Right atrium auricular region (tissue), 2 donors: Measurements from ENCODE around the gene SLC18A2. TPM values are rescaled to one million over a fixed set of nuclear protein-coding genes. Genes with fewer than 3 reads are reported as not detected.
A peak's percentile ranks its signal among the peaks of the same experiment; 100 is the strongest.

Experiments
- DNase-seq: peaks from one replicate; pipeline ENCODE4 v3.0.0-alpha.2; 2019; ENCODE audit warnings: low spot score
- H3K27ac ChIP-seq, 2 donors: fragments of 200-600 bp; sonication (generic); 1 replicate in 1 of 2; 2 replicates in 1 of 2; pipeline ENCODE4 v1.5.1; 2016 to 2019
- H3K27me3 ChIP-seq, 2 donors: fragments of 200-600 bp; sonication (generic); one replicate each; pipeline versions ENCODE4 v1.5.1 to v1.6.0; 2017 to 2019
- H3K36me3 ChIP-seq: fragments of 200-600 bp; sonication (generic); one replicate; pipeline ENCODE4 v1.5.1; 2016
- H3K4me1 ChIP-seq, 2 donors: fragments of 200-600 bp; sonication (generic); one replicate each; pipeline versions ENCODE4 v1.5.1 to v1.6.0; 2017 to 2019
- H3K4me3 ChIP-seq, 2 donors: fragments of 200-600 bp; sonication (generic); 1 replicate in 1 of 2; 2 replicates in 1 of 2; pipeline ENCODE4 v1.5.1; 2017 to 2019; ENCODE audit warnings: mild to moderate bottlenecking in 1 of 2, moderate library complexity in 1 of 2
- H3K9me3 ChIP-seq, 2 donors: fragments of 200-600 bp; sonication (generic); one replicate each; pipeline ENCODE4 v1.5.1; 2019
- total RNA-seq, 2 donors: library from RNA; depleted of rRNA; stranded (reverse); fragments of >200 nt; gene quantifications; one replicate each; pipeline ENCODE4 v1.1.0, GENCODE V29; 2016
- TF ChIP-seq, protein P1 (sequence below), 2 donors: fragments of 200-600 bp; sonication (generic); IDR thresholded peaks; one replicate each; pipeline ENCODE4 v1.5.1; 2019; ENCODE audit warnings: antibody characterized with exemption in 2 of 2

SLC18A2 gene
- total RNA-seq, 2 donors from 2014 or later = 0.22 TPM; not detected in 1

DNA sequence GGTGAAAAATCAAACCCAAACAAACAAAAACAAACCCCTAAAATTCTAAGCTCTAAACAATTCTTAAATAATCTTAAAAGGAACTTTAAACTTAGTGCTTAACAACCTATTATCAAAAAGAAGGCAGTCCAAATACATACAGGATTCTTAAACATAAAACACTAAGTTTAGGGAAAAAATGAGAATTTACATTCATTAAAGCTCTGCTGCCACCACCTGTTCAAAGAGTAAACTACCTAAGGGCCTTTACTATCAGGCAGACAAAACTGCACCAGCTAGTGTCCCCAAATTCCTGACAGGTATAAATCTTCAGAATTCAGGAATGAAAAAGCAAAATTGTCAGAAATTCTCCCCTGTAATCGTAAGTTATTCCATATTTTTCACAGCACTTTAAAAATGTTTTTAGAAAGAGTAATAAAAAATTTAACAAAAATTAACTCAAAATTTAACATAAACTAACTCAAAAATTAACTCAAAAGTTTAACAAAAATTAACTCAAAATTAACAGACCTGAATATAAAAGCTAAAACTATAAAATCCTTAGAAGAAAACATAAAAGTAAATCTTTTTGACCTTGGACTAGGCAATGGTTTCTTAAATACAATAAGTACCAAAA lies 79.2 kb downstream of the SLC18A2 start:
- H3K27me3 ChIP-seq = no peaks in the 10 kb centered on the region
- DNase-seq = no peak
- TF ChIP-seq, protein P1, sequence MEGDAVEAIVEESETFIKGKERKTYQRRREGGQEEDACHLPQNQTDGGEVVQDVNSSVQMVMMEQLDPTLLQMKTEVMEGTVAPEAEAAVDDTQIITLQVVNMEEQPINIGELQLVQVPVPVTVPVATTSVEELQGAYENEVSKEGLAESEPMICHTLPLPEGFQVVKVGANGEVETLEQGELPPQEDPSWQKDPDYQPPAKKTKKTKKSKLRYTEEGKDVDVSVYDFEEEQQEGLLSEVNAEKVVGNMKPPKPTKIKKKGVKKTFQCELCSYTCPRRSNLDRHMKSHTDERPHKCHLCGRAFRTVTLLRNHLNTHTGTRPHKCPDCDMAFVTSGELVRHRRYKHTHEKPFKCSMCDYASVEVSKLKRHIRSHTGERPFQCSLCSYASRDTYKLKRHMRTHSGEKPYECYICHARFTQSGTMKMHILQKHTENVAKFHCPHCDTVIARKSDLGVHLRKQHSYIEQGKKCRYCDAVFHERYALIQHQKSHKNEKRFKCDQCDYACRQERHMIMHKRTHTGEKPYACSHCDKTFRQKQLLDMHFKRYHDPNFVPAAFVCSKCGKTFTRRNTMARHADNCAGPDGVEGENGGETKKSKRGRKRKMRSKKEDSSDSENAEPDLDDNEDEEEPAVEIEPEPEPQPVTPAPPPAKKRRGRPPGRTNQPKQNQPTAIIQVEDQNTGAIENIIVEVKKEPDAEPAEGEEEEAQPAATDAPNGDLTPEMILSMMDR (IDR thresholded peaks at IDR 0.05) = peak; percentile 24 to 57
- no peak overlapping the region for H3K4me3 ChIP-seq
- no peaks in the 10 kb centered on the region for H3K4me1 ChIP-seq
- H3K9me3 ChIP-seq = no peaks in the 10 kb centered on the region
- H3K36me3 ChIP-seq = no peaks in the 10 kb centered on the region
- H3K27ac ChIP-seq = no peak overlapping the region

DNA sequence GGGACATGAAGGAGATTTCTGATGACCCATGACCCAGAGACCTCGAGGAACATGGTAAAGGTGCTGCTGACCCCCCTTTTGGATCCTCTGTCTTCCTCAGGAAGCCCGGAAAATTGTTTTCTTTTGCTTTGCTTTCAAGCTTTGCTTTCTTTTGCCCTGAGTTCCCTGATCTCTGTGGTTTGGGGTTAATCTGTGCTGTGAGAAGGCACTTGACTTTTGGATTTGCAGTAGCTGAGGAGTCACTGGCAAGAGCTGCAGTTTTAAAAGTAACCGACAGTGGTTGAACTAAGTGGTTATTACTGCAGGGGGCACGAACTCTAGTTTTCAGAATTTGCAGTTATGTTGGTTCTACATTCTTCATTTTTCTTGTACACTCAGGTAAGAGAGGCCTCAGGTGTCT lies 81.3 kb downstream of the SLC18A2 start:
- Histone ChIP-seq H3K36me3 (no peaks in the 10 kb centered on the region), H3K4me3 (no peak overlapping the region), H3K27me3 (no peaks in the 10 kb centered on the region), H3K9me3 (no peaks in the 10 kb centered on the region), H3K4me1 (no peaks in the 10 kb centered on the region), H3K27ac (no peak overlapping the region)
- DNase-seq = no peak
- TF ChIP-seq, protein P1 (IDR thresholded peaks at IDR 0.05) = no peak

DNA sequence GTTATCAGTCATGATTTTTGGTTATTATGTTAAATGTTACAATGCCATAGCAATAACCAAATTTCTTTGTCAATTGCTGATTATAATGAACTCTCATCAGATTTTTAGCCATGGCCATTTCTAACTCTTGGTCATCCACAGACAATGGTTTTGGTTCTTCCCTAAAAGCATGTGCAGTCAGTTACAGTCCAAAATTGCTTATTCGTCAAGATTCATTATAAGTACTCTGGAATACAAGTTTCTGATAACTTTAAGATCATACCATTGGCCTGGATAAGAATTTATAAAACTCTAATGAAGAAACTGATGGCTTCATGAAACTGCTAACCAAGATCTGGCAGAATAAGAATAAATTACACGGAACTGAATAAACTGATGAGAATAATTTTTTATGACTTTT lies 83.5 kb downstream of the SLC18A2 start:
- H3K27me3 ChIP-seq = no peaks in the 10 kb centered on the region
- no peaks in the 10 kb centered on the region for H3K36me3 ChIP-seq
- TF ChIP-seq, protein P1 (IDR thresholded peaks at IDR 0.05) = no peak
- no peak overlapping the region for H3K27ac ChIP-seq
- H3K4me3 ChIP-seq = no peak overlapping the region
- H3K9me3 ChIP-seq = no peaks in the 10 kb centered on the region
- no peaks in the 10 kb centered on the region for H3K4me1 ChIP-seq
- no peak for DNase-seq

DNA sequence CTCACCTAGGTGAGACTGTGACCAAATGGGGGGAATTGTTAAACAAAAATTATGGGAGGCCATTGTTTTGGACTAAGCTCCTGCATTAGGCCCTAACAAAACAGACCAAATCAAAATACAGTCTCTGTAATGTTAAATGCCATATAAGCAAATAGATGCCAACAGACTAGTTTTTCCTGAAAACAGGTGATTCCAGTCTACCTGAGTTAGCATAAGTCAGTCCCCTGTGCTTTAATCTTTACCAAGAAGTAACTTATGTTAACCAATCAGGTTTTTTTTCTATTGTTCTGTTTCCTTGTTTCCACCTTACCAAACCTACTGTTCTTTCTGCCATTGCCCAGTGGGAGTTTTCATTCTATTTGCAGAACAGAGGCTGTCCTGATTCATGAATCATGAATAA lies 86.3 kb downstream of the SLC18A2 start:
- Histone ChIP-seq H3K27me3 (no peaks in the 10 kb centered on the region), H3K4me1 (no peaks in the 10 kb centered on the region), H3K27ac (no peak overlapping the region), H3K36me3 (no peaks in the 10 kb centered on the region), H3K9me3 (no peaks in the 10 kb centered on the region), H3K4me3 (no peak overlapping the region)
- no peak for DNase-seq
- TF ChIP-seq, protein P1 (IDR thresholded peaks at IDR 0.05) = no peak

Other genes starting within 250 kb of the SLC18A2 start
- 1 to 10 TPM; 3.2 to 4.8 TPM for gene SHTN1, start 235.9 kb upstream of the SLC18A2 start, total RNA-seq
- gene VAX1, start 102.8 kb upstream of the SLC18A2 start, total RNA-seq = not detected
- gene KCNK18, start 43.6 kb upstream of the SLC18A2 start, total RNA-seq = not detected
- 10 to 100 TPM; 17.7 to 29.4 TPM for gene PDZD8, start 134.3 kb downstream of the SLC18A2 start, total RNA-seq